NCI-H526 treated with DMSO at 0.1 percent for 48 hours (cell line): ENCODE measurements around the gene CERS6.

Source experiments
- DNase-seq: peaks from one replicate; lab custom pipeline; 2025; lab: John Stamatoyannopoulos, UW

Gene CERS6

DNA sequence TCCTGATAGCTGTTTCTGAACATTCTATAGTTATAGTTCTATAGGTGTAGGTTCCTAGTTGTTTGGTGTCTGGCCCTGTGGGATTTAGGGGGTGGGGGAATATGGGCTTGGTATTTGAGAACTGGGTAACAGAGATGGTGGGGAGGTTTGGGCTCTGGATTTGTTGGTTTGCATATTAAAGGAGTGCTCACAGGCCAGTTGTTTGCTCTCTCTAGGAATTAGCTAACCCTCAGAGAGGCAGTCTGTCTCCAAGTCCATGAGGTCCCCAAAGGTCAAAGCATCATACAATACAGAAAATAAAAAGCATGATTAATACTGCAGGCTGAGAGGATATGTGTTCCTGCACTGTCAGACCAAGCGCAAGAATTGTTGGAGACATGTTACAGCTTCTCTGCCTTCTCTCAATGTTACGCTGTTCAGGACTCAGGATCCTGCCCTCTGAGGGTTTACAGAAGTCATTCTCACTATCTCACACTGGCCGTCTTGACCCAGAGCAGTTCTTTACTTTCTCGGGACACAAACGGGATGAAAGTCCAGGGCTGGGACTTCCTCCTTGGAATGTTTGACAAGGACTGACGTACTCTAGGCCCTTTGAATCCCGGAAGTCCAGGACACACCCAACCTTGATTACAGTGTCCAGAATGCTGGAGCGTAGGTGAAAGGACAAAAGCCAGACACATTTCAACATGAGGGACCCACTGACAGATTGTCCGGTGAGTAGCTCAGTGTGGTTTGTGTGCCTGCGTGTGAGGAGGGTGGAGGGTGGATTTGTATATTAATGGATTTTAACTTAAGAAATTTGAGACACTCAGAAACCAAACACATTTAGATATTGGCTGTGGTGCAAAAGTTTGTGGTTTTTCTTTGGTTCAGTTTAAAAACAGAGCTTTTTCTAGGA lies 346.1 kb downstream of the CERS6 start, which contains the start of gene NOSTRIN:
Gene NOSTRIN (plus strand): TSS at position 677 of the 898 bp plus-strand sequence. CDS start 10 bp downstream, at position 687.
- no peak for DNase-seq

DNA sequence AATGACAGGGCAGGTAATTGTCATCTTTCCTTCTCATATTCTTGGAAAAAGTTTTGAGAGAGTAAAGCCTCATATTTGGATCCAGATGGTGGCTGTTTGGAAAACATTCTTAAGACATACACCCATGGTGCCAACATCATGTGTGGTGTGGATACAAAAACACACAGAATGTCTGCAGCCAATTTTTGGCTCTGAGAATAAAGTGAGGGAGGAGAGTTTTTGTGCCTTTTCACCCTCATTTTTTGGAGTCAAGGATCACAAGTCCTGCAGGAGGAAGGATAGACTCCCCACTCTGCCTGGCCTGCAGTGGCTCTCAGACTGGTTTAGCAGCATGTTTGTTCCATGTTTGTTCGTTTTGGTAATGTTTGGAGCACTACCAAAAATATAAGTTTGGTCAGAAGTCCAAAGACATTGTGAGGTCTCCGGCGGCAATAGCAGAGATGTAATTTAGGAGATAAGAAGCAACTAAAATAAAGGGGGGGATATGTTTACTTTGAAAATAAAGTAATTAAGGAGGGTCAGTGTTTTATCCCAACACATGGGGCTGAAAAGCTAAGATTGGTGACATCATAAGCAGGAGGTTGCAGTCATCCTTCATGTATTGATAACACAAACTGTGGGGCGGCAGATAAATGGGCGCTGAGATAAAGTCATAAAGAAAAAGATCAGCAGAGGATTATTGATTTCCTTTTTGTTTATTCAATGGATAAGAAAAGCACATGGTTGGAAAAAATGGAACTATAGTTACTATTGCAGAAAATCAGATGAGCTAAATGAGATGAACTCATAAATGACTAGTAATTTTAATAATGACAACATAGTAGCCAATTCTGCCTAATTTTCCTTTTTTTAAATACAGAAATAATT lies 347.0 kb downstream of the CERS6 start:
- no peak for DNase-seq

DNA sequence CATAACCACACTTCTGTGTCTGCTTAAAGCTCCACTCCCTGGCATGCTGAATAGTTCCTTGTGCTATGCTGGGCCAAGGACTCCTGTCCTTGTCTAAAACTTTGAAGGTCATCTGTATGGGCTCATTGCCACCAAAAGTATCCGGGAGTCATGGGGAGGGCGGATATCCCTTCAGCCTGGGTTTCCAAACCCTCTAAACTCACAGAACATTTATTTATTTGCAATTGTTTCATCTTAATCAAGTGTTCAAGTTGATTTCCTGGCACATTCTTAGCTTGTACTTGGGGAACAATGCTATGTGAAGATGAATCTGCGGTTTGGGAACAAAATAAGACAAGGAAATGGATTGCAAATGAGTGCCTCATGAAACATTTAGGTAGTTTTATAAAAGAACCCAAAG lies 348.1 kb downstream of the CERS6 start:
- no peak for DNase-seq

DNA sequence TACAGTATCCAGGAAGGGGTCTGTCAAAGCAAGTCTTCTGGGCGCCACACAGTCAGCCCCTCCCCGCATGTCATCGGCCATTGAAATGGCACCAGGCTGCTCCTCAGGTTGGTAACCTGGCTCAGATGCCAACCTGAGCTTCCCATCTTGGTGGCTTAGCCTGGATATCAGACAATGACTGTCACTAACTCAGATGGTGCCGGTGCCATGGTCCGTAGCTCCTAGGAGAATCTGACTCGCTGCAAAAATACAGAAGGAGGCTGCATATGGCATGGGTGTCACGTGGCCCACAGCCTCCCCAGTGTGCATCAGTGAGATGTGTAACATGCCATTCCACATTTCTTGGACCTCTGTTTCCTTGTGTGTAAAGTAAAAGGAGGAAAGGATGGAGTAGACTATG lies 349.5 kb downstream of the CERS6 start:
- DNase-seq, result no peak

GRCh38 chr2:168809537-168809936 lies 353.5 kb downstream of the CERS6 start:
- no peak for DNase-seq

DNA sequence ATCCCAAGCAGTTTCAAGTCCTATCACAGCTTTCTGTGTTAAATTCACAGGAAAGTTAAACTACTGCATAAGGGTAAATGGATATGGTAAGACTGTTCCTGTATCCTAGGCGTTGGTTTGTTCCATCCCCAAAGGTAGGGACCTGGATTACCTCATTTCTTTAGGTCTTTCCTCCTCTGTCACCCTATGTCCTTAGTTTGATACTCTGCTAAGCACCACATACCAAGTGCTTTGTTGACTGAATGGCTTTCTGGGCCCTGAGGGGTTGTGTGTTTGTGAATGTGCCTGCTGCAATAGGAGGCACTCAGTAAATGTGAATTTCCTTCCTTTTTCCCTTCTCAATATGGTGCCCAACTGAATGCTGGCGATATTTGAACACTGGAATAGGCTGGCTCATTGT lies 354.2 kb downstream of the CERS6 start:
- DNase-seq, result no peak

GRCh38 chr2:168811696-168812095 lies 355.6 kb downstream of the CERS6 start:
- DNase-seq, result no peak

- DNase-seq, result no peak
Observed at GRCh38 chr2:168814046-168814445, 358.0 kb downstream of the CERS6 start.

GRCh38 chr2:168814939-168815907 lies 359.2 kb downstream of the CERS6 start:
- no peak for DNase-seq

- no peak for DNase-seq
Observed at GRCh38 chr2:168816369-168816768, 360.3 kb downstream of the CERS6 start.

GRCh38 chr2:168819050-168819715 lies 363.1 kb downstream of the CERS6 start:
- DNase-seq, result no peak

DNA sequence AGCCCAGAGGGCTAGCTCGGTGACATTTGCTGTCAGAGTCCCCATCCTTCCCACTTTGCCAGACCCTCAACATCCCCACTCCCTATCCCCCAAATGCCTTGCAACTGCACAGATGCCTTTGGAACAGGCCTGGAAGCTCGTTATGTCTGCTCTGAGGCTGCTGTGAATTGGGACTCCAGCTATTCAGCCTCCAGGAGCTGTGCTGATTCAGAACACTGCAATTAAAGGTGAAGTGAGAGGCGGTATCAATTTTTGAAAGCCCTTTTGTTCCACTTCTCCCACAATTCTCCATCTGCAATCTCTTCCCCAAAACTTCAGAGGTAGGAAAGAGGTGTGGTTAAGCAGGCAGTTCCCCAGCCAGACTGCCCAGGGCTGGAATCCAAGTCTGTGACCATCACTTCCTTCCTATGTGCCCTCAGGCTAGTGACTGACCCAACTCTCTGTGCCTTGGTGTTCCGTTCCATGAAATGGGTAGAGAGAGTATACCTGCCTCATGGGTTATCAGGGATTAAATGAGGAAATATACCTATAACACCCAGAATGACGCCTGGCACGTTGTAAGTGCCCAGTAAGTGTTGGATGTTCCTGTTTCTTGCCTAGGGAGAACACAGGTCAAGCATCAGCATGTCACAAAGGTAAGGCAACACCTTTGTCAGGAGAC lies 363.9 kb downstream of the CERS6 start:
- DNase-seq, result no peak

DNA sequence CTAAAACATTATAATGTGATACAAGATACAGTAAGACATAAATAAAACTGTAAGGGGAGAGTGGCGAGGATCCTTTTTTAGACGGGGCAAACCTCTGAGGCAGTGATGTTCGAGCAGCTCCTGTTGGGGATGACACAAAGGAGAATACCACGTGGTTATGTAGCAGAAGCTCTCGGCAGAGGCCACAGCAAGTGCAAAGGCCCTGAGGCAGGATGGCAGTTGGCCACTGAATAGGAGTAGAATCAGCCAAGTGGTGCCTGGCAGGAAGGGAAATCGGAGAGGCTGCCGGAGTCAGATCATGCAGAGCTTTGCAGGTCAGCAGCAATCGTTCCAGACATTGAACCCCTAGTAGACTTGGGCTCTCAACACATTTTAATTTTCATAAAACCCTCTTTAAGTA lies 365.5 kb downstream of the CERS6 start:
- no peak for DNase-seq

DNA sequence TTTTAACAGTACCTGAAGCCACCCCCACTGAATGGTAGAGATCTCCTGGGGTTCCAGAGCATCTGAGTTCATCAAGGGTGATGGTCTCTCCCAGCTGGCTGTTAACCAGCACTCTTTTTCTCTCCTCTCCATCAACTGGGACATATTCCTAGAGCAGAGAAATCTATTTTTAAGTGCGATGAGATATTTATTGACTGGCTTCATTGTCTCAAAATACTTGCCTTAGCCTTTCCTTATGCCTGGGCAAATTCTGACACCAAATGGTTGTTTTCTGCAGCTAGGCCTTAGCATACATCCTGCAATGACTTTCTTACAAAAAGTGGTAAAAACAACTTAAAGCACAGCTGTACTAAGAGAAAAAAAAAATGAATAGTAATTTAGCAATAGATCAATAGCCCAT lies 365.9 kb downstream of the CERS6 start:
- no peak for DNase-seq
